ENCODE data around the gene ZACN. TPM values are rescaled to one million over a fixed set of nuclear protein-coding genes. Genes with fewer than 3 reads are reported as not detected.

The ZACN gene
- total RNA-seq, 1 donor from 2014 or later, result not detected

DNA sequence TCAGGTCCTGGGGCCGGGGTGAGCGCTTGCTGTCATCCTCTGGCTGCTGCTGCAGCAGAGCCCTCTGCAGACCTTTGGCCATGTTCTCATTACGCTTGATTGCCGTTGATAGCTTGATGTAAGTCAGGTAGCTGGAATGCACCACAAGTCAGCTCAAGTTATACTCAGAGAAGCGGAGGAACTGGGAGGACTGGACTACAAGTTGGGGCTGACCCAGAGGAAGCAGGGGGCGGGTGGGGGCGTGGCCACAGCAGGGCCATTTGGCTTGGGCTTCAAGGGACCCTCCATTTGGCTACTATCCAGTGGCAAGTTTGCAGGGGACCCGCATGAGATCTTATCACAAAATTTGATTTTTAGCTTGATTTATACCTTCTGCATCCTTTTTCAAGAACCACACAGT, 32.9 kb upstream of the ZACN start:
- ATAC-seq (no peak), DNase-seq (no peak)
- Histone ChIP-seq H3K27me3 (no peaks in the 10 kb centered on the region), H3K4me3 (no peak overlapping the region), H3K27ac (no peak overlapping the region), H3K9me3 (no peaks in the 10 kb centered on the region), H3K4me1 (peaks cover 11% of the 10 kb centered on the region), H3K36me3 (peaks cover 100% of the 10 kb centered on the region)
- intact Hi-C loops (cut with DNase I), result no loop called here
- TF ChIP-seq, protein P1, sequence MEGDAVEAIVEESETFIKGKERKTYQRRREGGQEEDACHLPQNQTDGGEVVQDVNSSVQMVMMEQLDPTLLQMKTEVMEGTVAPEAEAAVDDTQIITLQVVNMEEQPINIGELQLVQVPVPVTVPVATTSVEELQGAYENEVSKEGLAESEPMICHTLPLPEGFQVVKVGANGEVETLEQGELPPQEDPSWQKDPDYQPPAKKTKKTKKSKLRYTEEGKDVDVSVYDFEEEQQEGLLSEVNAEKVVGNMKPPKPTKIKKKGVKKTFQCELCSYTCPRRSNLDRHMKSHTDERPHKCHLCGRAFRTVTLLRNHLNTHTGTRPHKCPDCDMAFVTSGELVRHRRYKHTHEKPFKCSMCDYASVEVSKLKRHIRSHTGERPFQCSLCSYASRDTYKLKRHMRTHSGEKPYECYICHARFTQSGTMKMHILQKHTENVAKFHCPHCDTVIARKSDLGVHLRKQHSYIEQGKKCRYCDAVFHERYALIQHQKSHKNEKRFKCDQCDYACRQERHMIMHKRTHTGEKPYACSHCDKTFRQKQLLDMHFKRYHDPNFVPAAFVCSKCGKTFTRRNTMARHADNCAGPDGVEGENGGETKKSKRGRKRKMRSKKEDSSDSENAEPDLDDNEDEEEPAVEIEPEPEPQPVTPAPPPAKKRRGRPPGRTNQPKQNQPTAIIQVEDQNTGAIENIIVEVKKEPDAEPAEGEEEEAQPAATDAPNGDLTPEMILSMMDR (IDR thresholded peaks at IDR 0.05), result no peak

DNA sequence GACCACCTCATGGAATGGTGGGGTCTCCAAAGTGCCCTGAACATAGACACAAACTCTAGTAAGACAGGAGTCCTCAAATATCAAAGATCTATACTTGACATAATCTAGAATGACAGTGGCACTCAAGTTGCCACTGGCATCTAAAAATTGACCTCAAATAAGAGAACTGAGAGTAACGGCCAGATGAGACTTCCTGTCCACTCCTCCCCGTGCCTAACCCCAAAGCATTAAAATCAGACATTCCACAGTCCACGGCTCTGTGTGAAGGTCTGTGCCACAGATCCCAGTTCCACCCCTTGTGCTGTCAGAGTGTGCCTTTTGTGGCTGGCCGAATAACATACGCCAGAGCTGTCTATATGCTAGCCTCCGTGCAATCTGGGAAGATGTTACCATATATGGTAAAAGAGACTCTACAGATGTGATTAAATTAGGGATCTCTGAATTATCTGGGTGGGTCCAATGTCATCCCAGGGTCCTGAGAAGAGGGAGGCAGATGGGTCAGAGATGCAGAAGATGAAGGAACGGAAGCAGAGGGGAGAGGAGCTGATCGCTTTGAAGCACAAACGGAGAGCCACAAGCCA, 30.9 kb upstream of the ZACN start:
- intact Hi-C loops (cut with DNase I), result no loop called here
- Histone ChIP-seq H3K4me1 (peaks cover 11% of the 10 kb centered on the region), H3K36me3 (peaks cover 94% of the 10 kb centered on the region), H3K9me3 (no peaks in the 10 kb centered on the region), H3K27ac (no peak overlapping the region), H3K27me3 (no peaks in the 10 kb centered on the region), H3K4me3 (no peak overlapping the region)
- DNase-seq (peak; percentile 19), ATAC-seq (no peak)
- TF ChIP-seq, protein P1 (IDR thresholded peaks at IDR 0.05), result no peak

DNA sequence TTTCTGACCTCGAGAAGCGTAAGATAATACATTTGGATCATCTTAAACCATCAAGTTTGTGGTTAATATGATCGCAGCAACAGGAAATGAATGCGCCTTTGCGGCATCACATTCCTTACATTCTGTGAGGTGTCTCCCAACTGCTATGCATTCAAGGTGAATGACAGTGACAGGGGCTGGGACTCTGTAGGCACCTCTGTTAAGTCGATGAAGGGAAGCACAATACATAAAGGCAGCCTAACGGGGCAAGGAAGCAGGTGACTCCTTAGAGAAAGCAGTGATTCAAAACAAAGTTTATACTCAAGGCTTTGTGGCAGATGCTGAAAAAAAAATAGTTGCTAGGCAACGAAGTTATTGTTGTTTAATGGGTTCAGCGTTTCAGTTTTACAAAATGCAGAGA, 30.3 kb upstream of the ZACN start:
- no peak overlapping the region for H3K4me3 ChIP-seq
- DNase-seq (no peak), ATAC-seq (no peak)
- H3K27me3 ChIP-seq, result no peaks in the 10 kb centered on the region
- TF ChIP-seq, protein P1 (IDR thresholded peaks at IDR 0.05), result no peak
- no peaks in the 10 kb centered on the region for H3K9me3 ChIP-seq
- no peak overlapping the region for H3K27ac ChIP-seq
- H3K36me3 ChIP-seq, result peaks cover 94% of the 10 kb centered on the region
- intact Hi-C loops (cut with DNase I), result no loop called here
- peaks cover 12% of the 10 kb centered on the region for H3K4me1 ChIP-seq

DNA sequence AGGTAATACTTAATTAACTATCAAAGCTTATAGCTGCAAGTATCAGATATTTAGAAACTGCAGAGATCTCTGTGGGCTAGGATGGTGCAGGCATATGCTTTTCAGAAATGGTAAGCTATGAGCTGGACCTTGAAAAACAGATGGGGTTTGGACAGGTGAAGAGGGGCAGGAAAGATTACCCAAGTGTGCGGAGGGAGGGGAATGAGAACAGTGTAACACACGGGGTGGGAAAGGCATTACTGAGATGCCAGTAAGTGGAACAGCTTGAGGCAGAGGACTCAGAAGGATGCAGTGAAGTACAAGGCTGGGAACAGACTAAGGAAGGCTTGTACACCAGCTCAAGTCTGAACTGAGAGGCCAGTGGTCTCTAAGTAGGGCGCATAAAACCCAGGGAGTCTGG, 29.7 kb upstream of the ZACN start:
- TF ChIP-seq, protein P1 (IDR thresholded peaks at IDR 0.05), result no peak
- Histone ChIP-seq H3K9me3 (no peaks in the 10 kb centered on the region), H3K4me3 (no peak overlapping the region), H3K4me1 (peaks cover 15% of the 10 kb centered on the region), H3K27me3 (no peaks in the 10 kb centered on the region), H3K36me3 (peaks cover 94% of the 10 kb centered on the region), H3K27ac (peak overlapping the region; percentile 80)
- no peak for DNase-seq
- intact Hi-C loops (cut with DNase I), result no loop called here
- ATAC-seq, result peak; percentile 14

DNA sequence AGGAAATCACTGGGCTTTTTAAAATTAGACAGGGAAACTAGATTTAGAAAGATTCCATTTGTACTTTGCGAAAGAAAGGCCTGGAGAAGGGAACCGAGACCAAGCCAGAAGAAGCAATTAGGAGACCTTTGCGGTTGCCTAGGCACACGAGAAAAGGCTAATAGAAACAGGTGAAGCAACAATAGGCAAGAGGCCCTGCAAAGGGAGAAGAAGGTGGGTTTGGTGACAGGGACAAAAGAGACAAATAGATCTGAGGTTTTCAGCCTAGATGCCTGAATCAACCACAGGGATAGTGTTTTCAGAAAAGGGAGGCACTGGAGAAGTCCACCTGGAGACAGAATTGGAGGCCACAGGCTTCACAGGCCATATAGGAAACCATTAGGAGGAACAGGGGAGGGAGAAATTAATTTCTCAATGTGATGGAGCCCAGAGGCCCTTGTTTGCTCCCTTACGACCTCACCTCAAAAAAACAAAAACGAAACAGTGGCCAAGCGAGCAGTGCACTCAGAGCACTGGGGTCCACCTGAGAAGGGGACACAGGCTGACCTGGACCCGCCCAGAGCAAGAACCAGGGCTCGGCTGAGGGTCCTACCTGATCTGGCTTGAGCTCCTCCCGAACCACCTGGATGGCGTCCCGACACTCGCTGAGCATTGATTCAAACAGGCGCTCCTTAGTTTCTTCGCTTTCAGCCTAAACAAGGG, 29.0 kb upstream of the ZACN start:
- DNase-seq (no peak), ATAC-seq (no peak)
- H3K27ac ChIP-seq, result peak overlapping the region; percentile 80
- no peaks in the 10 kb centered on the region for H3K9me3 ChIP-seq
- peaks cover 20% of the 10 kb centered on the region for H3K4me1 ChIP-seq
- no peaks in the 10 kb centered on the region for H3K27me3 ChIP-seq
- TF ChIP-seq, protein P1 (IDR thresholded peaks at IDR 0.05), result no peak
- peaks cover 94% of the 10 kb centered on the region for H3K36me3 ChIP-seq
- no peak overlapping the region for H3K4me3 ChIP-seq
- intact Hi-C loops (cut with DNase I), result no loop called here
